ENCODE measurements around the gene SIPA1L3. TPM values are rescaled to one million over a fixed set of nuclear protein-coding genes. Genes with fewer than 3 reads are reported as not detected.
A peak's percentile ranks its signal among the peaks of the same experiment; 100 is the strongest.

SIPA1L3 gene
- polyA plus RNA-seq, 1 of the 3 experiments (the other 2 are of a cell fraction): 11.6 TPM

DNA sequence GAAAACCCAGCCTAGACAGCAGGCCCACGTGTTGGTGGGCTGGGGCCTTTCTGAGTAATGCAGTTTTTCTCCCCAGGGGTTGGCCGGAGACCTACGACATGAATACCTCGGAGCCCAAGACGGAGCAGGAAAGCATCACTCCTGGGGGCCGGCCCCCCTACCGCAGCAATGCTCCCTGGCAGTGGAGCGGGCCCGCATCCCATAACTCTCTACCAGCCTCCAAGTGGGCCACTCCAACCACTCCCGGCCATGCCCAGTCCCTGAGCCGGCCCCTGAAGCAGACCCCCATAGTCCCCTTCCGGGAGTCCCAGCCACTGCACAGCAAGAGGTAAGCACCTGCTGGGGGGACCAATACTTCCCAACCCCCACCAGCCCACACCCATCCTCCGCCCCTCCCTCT is 234.1 kb downstream of the SIPA1L3 start:
- peaks cover 7% of the 10 kb centered on the region for H3F3A ChIP-seq (replicated peaks; ENCODE audit: insufficient read depth)
- DNase-seq: no peak
- H3K27me3 ChIP-seq (ENCODE audit: insufficient read depth): no peaks in the 10 kb centered on the region
- H2AFZ ChIP-seq (ENCODE audit: low read depth): no peak overlapping the region
- TF ChIP-seq TAF1 (IDR thresholded peaks at IDR 0.05; ENCODE audit: borderline replicate concordance, low read depth, low read length): no peak
- TF ChIP-seq FOSL2 (IDR thresholded peaks at IDR 0.05; ENCODE audit: borderline replicate concordance, low read depth): no peak
- TF ChIP-seq PBX3 (IDR thresholded peaks at IDR 0.05): no peak
- TF ChIP-seq FOXJ3 (CRISPR knock-in tag; IDR thresholded peaks at IDR 0.05): no peak
- TF ChIP-seq GABPA (IDR thresholded peaks at IDR 0.05; ENCODE audit: low read depth): no peak
- TF ChIP-seq EZH2phosphoT487 (IDR thresholded peaks at IDR 0.05; ENCODE audit: borderline replicate concordance, low read depth): no peak
- no peak for TF ChIP-seq CTCF (IDR thresholded peaks at IDR 0.05)
- no peak for TF ChIP-seq SMC3 (IDR thresholded peaks at IDR 0.05; ENCODE audit: low read depth, low read length)
- no peak for TF ChIP-seq POLR2AphosphoS5 (IDR thresholded peaks at IDR 0.05; ENCODE audit: low read depth, low read length)
- TF ChIP-seq USF1 (IDR thresholded peaks at IDR 0.05; ENCODE audit: borderline replicate concordance, low read depth): no peak
- no peaks in the 10 kb centered on the region for H3K9me3 ChIP-seq
- H3K9ac ChIP-seq: no peak overlapping the region
- H3K4me3 ChIP-seq (ENCODE audit: low read depth in 2 of 2, low read length in 1 of 2): no peak overlapping the region
- ChIA-PET CTCF (interaction anchor here (1.1 to 5.6 kb wide), 12 partner anchors 9 to 237 kb away, joined by 3 to 70 read pairs (median 13); partner anchors contain the start of genes CATSPERG, SIPA1L3 and WDR87), POLR2A (no interaction called here)
- no peaks in the 10 kb centered on the region; the same call in 1 of the 2 replicates for H3K79me2 ChIP-seq (ENCODE audit: insufficient read depth)
- no peaks in the 10 kb centered on the region for H4K20me1 ChIP-seq (ENCODE audit: insufficient read depth)
- WGBS (ENCODE audit: low lambda C conversion rate): 96% methylated on average over 13 of the region's 13 CpGs
- H3K4me2 ChIP-seq: no peak overlapping the region
- no peaks in the 10 kb centered on the region for H3K4me1 ChIP-seq (ENCODE audit: control insufficient read depth in 1 of 2, insufficient read depth in 2 of 2, low read depth in 1 of 2, low read length in 1 of 2)
- H3K9me2 ChIP-seq: no peaks in the 10 kb centered on the region
- H3K27ac ChIP-seq (ENCODE audit: low read depth in 2 of 2, low read length in 1 of 2): no peak overlapping the region
- H3K36me3 ChIP-seq (replicated peaks in 1 of 2; ENCODE audit: control insufficient read depth in 1 of 2, insufficient read depth in 2 of 2, low read length in 1 of 2): peaks cover 0 to 4% of the 10 kb centered on the region in 2 experiments

DNA sequence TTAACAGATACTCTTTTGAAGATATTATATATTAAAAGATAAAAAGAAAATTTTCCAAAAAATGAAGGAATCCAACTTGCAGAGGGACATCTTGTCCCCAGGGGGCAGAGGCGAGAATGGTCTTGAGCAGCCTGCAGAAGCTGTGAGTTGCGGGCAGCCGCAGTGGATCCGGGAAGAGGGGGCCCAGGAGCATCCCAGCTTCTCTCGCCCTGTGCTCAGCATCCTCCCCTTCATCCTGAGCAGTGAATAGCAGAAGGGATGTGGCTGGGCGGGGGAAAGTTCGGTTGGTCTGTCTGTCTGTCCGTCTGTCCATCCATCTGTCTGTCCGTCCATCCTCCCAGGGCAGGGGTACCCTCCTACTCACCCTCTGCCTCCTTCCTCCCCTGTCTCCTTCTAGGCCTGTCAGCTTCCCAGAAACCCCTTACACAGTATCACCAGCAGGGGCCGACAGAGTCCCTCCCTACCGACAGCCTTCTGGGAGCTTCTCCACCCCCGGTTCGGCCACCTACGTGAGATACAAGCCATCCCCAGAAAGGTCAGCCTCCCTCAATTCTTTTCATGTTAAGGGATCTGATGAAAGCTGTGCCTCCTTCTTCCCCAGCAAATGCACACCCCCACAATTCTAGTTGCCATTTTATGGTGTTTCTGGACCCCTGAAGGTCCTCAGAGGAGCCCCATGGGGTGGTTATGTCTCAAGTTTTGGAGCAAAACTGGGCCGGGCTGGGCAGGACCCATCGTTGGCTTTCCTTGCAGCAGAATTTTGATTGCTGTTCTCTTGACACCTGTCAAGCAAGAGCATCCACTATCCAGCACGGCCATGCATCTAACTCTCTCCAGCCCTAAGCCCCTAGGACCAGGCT is 235.4 kb downstream of the SIPA1L3 start:
- H2AFZ ChIP-seq (ENCODE audit: low read depth): no peak overlapping the region
- peak; percentile 87 for DNase-seq
- TF ChIP-seq TAF1 (IDR thresholded peaks at IDR 0.05; ENCODE audit: borderline replicate concordance, low read depth, low read length): no peak
- peak; percentile 68 for TF ChIP-seq SMC3 (IDR thresholded peaks at IDR 0.05; ENCODE audit: low read depth, low read length)
- peak; percentile 27 for TF ChIP-seq CHD2 (IDR thresholded peaks at IDR 0.05; ENCODE audit: low read length, partially characterized antibody)
- TF ChIP-seq, protein P1, sequence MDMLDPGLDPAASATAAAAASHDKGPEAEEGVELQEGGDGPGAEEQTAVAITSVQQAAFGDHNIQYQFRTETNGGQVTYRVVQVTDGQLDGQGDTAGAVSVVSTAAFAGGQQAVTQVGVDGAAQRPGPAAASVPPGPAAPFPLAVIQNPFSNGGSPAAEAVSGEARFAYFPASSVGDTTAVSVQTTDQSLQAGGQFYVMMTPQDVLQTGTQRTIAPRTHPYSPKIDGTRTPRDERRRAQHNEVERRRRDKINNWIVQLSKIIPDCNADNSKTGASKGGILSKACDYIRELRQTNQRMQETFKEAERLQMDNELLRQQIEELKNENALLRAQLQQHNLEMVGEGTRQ (IDR thresholded peaks at IDR 0.05; ENCODE audit: borderline replicate concordance, low read depth, low read length): no peak
- TF ChIP-seq FOSL2 (IDR thresholded peaks at IDR 0.05; ENCODE audit: borderline replicate concordance, low read depth): no peak
- TF ChIP-seq SIN3A (IDR thresholded peaks at IDR 0.05; ENCODE audit: borderline replicate concordance, low read depth, low read length): no peak
- TF ChIP-seq, protein P2, sequence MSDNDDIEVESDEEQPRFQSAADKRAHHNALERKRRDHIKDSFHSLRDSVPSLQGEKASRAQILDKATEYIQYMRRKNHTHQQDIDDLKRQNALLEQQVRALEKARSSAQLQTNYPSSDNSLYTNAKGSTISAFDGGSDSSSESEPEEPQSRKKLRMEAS (IDR thresholded peaks at IDR 0.05; ENCODE audit: low read depth): no peak
- no peak for TF ChIP-seq GATA2 (CRISPR knock-in tag; IDR thresholded peaks at IDR 0.05)
- TF ChIP-seq CTCF (IDR thresholded peaks at IDR 0.05): peak; percentile 71
- TF ChIP-seq RAD21 (IDR thresholded peaks at IDR 0.05; ENCODE audit: low read length): peak; percentile 88
- no peak for TF ChIP-seq ELF1 (IDR thresholded peaks at IDR 0.05)

More for the DNA sequence above, 235.4 kb downstream of the SIPA1L3 start:
- Histone ChIP-seq H3K4me3 (ENCODE audit: low read depth in 2 of 2, low read length in 1 of 2) (no peak overlapping the region), H3K27ac (ENCODE audit: low read depth in 2 of 2, low read length in 1 of 2) (no peak overlapping the region), H3K79me2 (ENCODE audit: insufficient read depth) (no peaks in the 10 kb centered on the region), H3K9ac (no peak overlapping the region), H3K4me1 (ENCODE audit: control insufficient read depth in 1 of 2, insufficient read depth in 2 of 2, low read depth in 1 of 2, low read length in 1 of 2) (no peaks in the 10 kb centered on the region), H3F3A (replicated peaks; ENCODE audit: insufficient read depth) (peaks cover 7% of the 10 kb centered on the region), H4K20me1 (ENCODE audit: insufficient read depth) (no peaks in the 10 kb centered on the region), H3K9me2 (no peaks in the 10 kb centered on the region), H3K9me3 (no peaks in the 10 kb centered on the region), H3K36me3 (replicated peaks in 1 of 2; ENCODE audit: control insufficient read depth in 1 of 2, insufficient read depth in 2 of 2, low read length in 1 of 2) (peaks cover 0 to 4% of the 10 kb centered on the region in 2 experiments), H3K27me3 (ENCODE audit: insufficient read depth) (no peaks in the 10 kb centered on the region), H3K4me2 (no peak overlapping the region)
- 74% methylated on average over 17 of the region's 17 CpGs for WGBS (ENCODE audit: low lambda C conversion rate)
- POLR2A ChIA-PET: interaction anchor here (1.4 kb wide), 1 partner anchor 10 kb away, joined by 3 read pairs; no protein-coding TSS in a partner anchor
- CTCF ChIA-PET: interaction anchor here (0.5 to 5.6 kb wide), 57 partner anchors 10 to 1435 kb away, joined by 3 to 70 read pairs (median 5); partner anchors contain the start of genes CATSPERG, FAM98C, KCNK6 and SIPA1L3

Measured in SK-N-SH (cell line).